A549 (cell line): ENCODE results near the gene PAFAH1B2.

ENCODE experiments used
- ELK1 ChIP-seq: fragments of 150-350 bp; IDR thresholded peaks from 2 replicates; pipeline ENCODE4 v1.6.1; 2014; ENCODE audit warnings: low read depth, mild to moderate bottlenecking, low read length
- MAZ ChIP-seq: fragments of 150-350 bp; IDR thresholded peaks from 2 replicates; pipeline ENCODE4 v1.6.1; 2014; ENCODE audit warnings: antibody characterized with exemption, low read depth, low read length, borderline replicate concordance
- POLR2AphosphoS2 ChIP-seq: conservative IDR thresholded peaks from 2 replicates; pipeline ENCODE4 v1.6.1; 2012; ENCODE audit warnings: low read length, improper control_type of control experiment, inconsistent platforms
- RNF2 ChIP-seq: fragments of 200-600 bp; sonication (generic); IDR thresholded peaks from 2 replicates; pipeline ENCODE4 v1.6.1; 2016; ENCODE audit warnings: low read depth, mild to moderate bottlenecking, antibody characterized with exemption, moderate library complexity, borderline replicate concordance
- SREBF2 ChIP-seq: fragments of 450-650 bp; IDR thresholded peaks from 2 replicates; pipeline ENCODE4 v1.6.1; 2014; ENCODE audit warnings: mild to moderate bottlenecking, moderate library complexity
- USF2 ChIP-seq: fragments of 450-650 bp; IDR thresholded peaks from 2 replicates; pipeline ENCODE4 v1.6.1; 2014; ENCODE audit warnings: antibody characterized with exemption
- TF ChIP-seq, protein P1 (sequence below): fragments of >200 bp; sonication (Bioruptor Twin); formaldehyde crosslinking; IDR thresholded peaks from 3 replicates; pipeline ENCODE4 v1.5.1; 2016

- TF ChIP-seq, protein P1, sequence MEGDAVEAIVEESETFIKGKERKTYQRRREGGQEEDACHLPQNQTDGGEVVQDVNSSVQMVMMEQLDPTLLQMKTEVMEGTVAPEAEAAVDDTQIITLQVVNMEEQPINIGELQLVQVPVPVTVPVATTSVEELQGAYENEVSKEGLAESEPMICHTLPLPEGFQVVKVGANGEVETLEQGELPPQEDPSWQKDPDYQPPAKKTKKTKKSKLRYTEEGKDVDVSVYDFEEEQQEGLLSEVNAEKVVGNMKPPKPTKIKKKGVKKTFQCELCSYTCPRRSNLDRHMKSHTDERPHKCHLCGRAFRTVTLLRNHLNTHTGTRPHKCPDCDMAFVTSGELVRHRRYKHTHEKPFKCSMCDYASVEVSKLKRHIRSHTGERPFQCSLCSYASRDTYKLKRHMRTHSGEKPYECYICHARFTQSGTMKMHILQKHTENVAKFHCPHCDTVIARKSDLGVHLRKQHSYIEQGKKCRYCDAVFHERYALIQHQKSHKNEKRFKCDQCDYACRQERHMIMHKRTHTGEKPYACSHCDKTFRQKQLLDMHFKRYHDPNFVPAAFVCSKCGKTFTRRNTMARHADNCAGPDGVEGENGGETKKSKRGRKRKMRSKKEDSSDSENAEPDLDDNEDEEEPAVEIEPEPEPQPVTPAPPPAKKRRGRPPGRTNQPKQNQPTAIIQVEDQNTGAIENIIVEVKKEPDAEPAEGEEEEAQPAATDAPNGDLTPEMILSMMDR = no peak
- TF ChIP-seq ELK1 (no peak), SREBF2 (no peak), USF2 (no peak), RNF2 (no peak), POLR2AphosphoS2 (no peak), MAZ (no peak)
Observed at GRCh38 chr11:117221775-117222517, 77.9 kb downstream of the PAFAH1B2 start.
